K562 (cell line): Measurements from ENCODE around the gene CUTA. TPM values are rescaled to one million over a fixed set of nuclear protein-coding genes. Genes with fewer than 3 reads are reported as not detected.

Experiments
- CBFA2T2 ChIP-seq: fragments of 450-650 bp; conservative IDR thresholded peaks from 2 replicates; pipeline ENCODE4 v1.6.1; 2017; ENCODE audit warnings: mild to moderate bottlenecking
- CSDE1 ChIP-seq, 2 experiments: fragments of 450-650 bp; IDR thresholded peaks; 2 replicates each; pipeline ENCODE4 v1.6.1; 2016; ENCODE audit warnings: mild to moderate bottlenecking in 1 of 2
- DIDO1 ChIP-seq: fragments of 450-650 bp; IDR thresholded peaks from 2 replicates; pipeline ENCODE4 v1.6.1; 2016; ENCODE audit warnings: low read depth, missing biosample characterization, missing genetic modification characterization
- MNT ChIP-seq, 2 experiments: fragments of 450-650 bp; conservative IDR thresholded peaks; 2 replicates each; pipeline ENCODE4 v1.6.1; 2017; ENCODE audit warnings: mild to moderate bottlenecking in 2 of 2, moderate library complexity in 2 of 2
- NFRKB ChIP-seq: fragments of 450-650 bp; IDR thresholded peaks from 2 replicates; pipeline ENCODE4 v1.6.1; 2016; ENCODE audit warnings: low read depth
- SMARCC2 ChIP-seq: fragments of 450-650 bp; IDR thresholded peaks from 2 replicates; pipeline ENCODE4 v1.6.1; 2017; ENCODE audit warnings: antibody characterized with exemption, moderate library complexity, mild to moderate bottlenecking, low read depth
- UBTF ChIP-seq, 2 experiments: IDR thresholded peaks; 2 replicates each; pipeline ENCODE4 v1.6.1; 2012; ENCODE audit warnings: improper control_type of control experiment in 2 of 2, low read depth in 2 of 2, low read length in 2 of 2, borderline replicate concordance in 1 of 2
- ZNF668 ChIP-seq: fragments of 250-450 bp; sonication (Bioruptor Pico); IDR thresholded peaks from 2 replicates; pipeline ENCODE4 v1.8.0; 2022; ENCODE audit warnings: mild to moderate bottlenecking, inconsistent platforms
- polyA plus RNA-seq, 8 experiments: library from polyadenylated mRNA; depleted of rRNA in 4 of 8; stranded (reverse) in 5 of 8; unstranded in 3 of 8; fragments of >200 nt; fragmentation: Nextera tagmentation in 2 of 8; fragmentation: Illumina TruSeq in 1 of 8; extraction: Ambion mirVana in 2 of 8; extraction: Trizol in 1 of 8; gene quantifications; 2 replicates each; pipeline versions ENCODE4 v1.2.1 to v1.2.3, GENCODE V29; 2011 to 2014; ENCODE audit warnings: inconsistent platforms in 1 of 8, missing spikeins in 1 of 8
- total RNA-seq, 7 experiments: library from RNA; depleted of rRNA in 6 of 7; stranded (reverse); fragments of >200 nt in 6 of 7; fragmentation: Illumina TruSeq in 2 of 7; extraction: Trizol in 2 of 7; gene quantifications; 2 replicates each; pipeline versions ENCODE4 v1.2.1 to v1.2.3, GENCODE V29; 2011 to 2021; ENCODE audit warnings: low replicate concordance in 1 of 7
- TF ChIP-seq, protein P1 (sequence below): fragments of 450-650 bp; IDR thresholded peaks from 2 replicates; pipeline ENCODE4 v1.6.1; 2016; ENCODE audit warnings: mild to moderate bottlenecking, moderate library complexity
- TF ChIP-seq, protein P2 (sequence below), 2 experiments: fragments of 450-650 bp in 1 of 2; sonication (generic) in 1 of 2; formaldehyde crosslinking in 1 of 2; IDR thresholded peaks in 1 of 2; conservative IDR thresholded peaks in 1 of 2; 2 replicates each; pipeline versions ENCODE4 v1.6.1 to v1.8.1; 2016 to 2023; ENCODE audit warnings: mild to moderate bottlenecking in 2 of 2, moderate library complexity in 2 of 2, inconsistent platforms in 1 of 2, missing genetic modification reagents in 1 of 2

Gene CUTA
- total and polyA plus RNA-seq, 9 of the 15 experiments (the other 6 are each of a cell fraction or from before 2014, with no cell fraction given): 166 to 682 (median 310) TPM

DNA sequence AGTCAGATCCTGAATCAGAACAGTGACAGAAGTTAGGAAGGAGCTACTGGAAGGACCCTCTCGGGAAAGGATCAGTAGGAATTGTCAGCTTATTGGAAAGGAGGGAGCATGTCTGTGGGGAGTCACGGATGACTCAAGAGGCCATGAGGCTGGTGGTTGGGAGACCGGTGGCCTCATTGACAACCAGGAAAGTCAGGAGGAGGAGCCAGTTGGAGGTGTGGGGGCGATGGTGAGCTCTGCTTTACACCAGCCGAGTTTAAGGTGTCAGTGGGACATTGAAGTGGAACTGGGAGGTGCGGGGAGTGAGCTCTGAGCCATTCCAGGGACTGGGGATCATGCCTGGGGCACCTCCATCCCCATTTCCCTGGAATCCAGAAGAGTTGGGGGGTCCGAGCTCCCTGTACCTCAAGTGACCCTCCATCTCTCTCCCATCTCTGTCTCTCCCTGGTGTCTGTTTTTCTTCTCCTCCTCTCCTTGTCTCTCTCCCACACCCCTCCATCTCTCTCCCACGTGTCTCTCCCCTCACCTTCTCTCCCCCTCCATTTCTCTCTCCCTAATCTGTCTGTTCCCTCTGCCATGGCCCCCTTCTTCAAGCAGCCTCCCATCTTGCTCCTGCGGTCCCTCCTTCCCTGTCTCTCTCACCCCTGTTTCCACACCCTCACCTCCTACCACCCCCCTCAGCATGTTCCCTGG, 22.2 kb upstream of the CUTA start (continued):
- TF ChIP-seq, protein P1, sequence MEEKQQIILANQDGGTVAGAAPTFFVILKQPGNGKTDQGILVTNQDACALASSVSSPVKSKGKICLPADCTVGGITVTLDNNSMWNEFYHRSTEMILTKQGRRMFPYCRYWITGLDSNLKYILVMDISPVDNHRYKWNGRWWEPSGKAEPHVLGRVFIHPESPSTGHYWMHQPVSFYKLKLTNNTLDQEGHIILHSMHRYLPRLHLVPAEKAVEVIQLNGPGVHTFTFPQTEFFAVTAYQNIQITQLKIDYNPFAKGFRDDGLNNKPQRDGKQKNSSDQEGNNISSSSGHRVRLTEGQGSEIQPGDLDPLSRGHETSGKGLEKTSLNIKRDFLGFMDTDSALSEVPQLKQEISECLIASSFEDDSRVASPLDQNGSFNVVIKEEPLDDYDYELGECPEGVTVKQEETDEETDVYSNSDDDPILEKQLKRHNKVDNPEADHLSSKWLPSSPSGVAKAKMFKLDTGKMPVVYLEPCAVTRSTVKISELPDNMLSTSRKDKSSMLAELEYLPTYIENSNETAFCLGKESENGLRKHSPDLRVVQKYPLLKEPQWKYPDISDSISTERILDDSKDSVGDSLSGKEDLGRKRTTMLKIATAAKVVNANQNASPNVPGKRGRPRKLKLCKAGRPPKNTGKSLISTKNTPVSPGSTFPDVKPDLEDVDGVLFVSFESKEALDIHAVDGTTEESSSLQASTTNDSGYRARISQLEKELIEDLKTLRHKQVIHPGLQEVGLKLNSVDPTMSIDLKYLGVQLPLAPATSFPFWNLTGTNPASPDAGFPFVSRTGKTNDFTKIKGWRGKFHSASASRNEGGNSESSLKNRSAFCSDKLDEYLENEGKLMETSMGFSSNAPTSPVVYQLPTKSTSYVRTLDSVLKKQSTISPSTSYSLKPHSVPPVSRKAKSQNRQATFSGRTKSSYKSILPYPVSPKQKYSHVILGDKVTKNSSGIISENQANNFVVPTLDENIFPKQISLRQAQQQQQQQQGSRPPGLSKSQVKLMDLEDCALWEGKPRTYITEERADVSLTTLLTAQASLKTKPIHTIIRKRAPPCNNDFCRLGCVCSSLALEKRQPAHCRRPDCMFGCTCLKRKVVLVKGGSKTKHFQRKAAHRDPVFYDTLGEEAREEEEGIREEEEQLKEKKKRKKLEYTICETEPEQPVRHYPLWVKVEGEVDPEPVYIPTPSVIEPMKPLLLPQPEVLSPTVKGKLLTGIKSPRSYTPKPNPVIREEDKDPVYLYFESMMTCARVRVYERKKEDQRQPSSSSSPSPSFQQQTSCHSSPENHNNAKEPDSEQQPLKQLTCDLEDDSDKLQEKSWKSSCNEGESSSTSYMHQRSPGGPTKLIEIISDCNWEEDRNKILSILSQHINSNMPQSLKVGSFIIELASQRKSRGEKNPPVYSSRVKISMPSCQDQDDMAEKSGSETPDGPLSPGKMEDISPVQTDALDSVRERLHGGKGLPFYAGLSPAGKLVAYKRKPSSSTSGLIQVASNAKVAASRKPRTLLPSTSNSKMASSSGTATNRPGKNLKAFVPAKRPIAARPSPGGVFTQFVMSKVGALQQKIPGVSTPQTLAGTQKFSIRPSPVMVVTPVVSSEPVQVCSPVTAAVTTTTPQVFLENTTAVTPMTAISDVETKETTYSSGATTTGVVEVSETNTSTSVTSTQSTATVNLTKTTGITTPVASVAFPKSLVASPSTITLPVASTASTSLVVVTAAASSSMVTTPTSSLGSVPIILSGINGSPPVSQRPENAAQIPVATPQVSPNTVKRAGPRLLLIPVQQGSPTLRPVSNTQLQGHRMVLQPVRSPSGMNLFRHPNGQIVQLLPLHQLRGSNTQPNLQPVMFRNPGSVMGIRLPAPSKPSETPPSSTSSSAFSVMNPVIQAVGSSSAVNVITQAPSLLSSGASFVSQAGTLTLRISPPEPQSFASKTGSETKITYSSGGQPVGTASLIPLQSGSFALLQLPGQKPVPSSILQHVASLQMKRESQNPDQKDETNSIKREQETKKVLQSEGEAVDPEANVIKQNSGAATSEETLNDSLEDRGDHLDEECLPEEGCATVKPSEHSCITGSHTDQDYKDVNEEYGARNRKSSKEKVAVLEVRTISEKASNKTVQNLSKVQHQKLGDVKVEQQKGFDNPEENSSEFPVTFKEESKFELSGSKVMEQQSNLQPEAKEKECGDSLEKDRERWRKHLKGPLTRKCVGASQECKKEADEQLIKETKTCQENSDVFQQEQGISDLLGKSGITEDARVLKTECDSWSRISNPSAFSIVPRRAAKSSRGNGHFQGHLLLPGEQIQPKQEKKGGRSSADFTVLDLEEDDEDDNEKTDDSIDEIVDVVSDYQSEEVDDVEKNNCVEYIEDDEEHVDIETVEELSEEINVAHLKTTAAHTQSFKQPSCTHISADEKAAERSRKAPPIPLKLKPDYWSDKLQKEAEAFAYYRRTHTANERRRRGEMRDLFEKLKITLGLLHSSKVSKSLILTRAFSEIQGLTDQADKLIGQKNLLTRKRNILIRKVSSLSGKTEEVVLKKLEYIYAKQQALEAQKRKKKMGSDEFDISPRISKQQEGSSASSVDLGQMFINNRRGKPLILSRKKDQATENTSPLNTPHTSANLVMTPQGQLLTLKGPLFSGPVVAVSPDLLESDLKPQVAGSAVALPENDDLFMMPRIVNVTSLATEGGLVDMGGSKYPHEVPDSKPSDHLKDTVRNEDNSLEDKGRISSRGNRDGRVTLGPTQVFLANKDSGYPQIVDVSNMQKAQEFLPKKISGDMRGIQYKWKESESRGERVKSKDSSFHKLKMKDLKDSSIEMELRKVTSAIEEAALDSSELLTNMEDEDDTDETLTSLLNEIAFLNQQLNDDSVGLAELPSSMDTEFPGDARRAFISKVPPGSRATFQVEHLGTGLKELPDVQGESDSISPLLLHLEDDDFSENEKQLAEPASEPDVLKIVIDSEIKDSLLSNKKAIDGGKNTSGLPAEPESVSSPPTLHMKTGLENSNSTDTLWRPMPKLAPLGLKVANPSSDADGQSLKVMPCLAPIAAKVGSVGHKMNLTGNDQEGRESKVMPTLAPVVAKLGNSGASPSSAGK: no peak
- TF ChIP-seq SMARCC2: no peak
- TF ChIP-seq CSDE1 (IDR thresholded peaks at IDR 0.05): no peak
- no peak; a peak in 2 of 4 replicates for TF ChIP-seq MNT (conservative IDR thresholded peaks at IDR 0.05)
- TF ChIP-seq DIDO1 (tag): 0 out of 2 replicates have a peak, but pooled peaks have one; percentile 28
- TF ChIP-seq, protein P2, sequence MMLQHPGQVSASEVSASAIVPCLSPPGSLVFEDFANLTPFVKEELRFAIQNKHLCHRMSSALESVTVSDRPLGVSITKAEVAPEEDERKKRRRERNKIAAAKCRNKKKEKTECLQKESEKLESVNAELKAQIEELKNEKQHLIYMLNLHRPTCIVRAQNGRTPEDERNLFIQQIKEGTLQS (IDR thresholded peaks at IDR 0.05): peak; percentile 45; the same call in 1 of the 2 replicates
- TF ChIP-seq, protein P2 (CRISPR knock-in tag; conservative IDR thresholded peaks at IDR 0.05): no peak
- TF ChIP-seq CBFA2T2: no peak
- TF ChIP-seq UBTF (IDR thresholded peaks at IDR 0.05; ENCODE audit: borderline replicate concordance in 1 of 2, low read depth in 2 of 2, low read length in 2 of 2): no peak
- no peak for TF ChIP-seq ZNF668 (CRISPR knock-in tag)
- TF ChIP-seq NFRKB: peak; percentile 47; the same call in 1 of the 2 replicates
